GM12891 (cell line): ENCODE results near the gene FOXA3.

Experiments used
- DNase-seq: peaks from one replicate; pipeline ENCODE4 v3.0.0; 2011; ENCODE audit warnings: low spot score; ENCODE audit not compliant: insufficient read length
- FAIRE-seq: peaks from 2 replicates; lab custom pipeline; 2011; peaks lifted over from hg19 to GRCh38; lab: Jason Lieb, UNC
- PAX5 ChIP-seq: IDR thresholded peaks from 2 replicates; pipeline ENCODE4 v1.6.1; 2011; ENCODE audit warnings: low read length, moderate library complexity, mild to moderate bottlenecking; ENCODE audit not compliant: insufficient read depth, severe bottlenecking
- POLR2A ChIP-seq: IDR thresholded peaks from 2 replicates; pipeline ENCODE4 v1.6.1; 2011; ENCODE audit warnings: low read depth, low read length, control low read depth
- POLR2AphosphoS5 ChIP-seq: IDR thresholded peaks from 2 replicates; pipeline ENCODE4 v1.6.1; 2011; ENCODE audit warnings: low read depth, low read length, control low read depth
- POU2F2 ChIP-seq: IDR thresholded peaks from 2 replicates; pipeline ENCODE4 v1.6.1; 2011; ENCODE audit warnings: low read depth, mild to moderate bottlenecking, control low read depth, low read length, moderate library complexity
- SPI1 ChIP-seq: IDR thresholded peaks from 2 replicates; pipeline ENCODE4 v1.6.1; 2011; ENCODE audit warnings: low read depth, low read length, control low read depth
- TAF1 ChIP-seq: IDR thresholded peaks from 2 replicates; pipeline ENCODE4 v1.6.1; 2011; ENCODE audit warnings: low read depth, low read length, control low read depth

The FOXA3 gene

GRCh38 chr19:45870798-45871197 is 6.7 kb downstream of the FOXA3 start:
- TF ChIP-seq SPI1 (no peak), TAF1 (no peak), POLR2A (no peak), POU2F2 (no peak), POLR2AphosphoS5 (no peak), PAX5 (no peak)
- DNase-seq (no peak), FAIRE-seq (no peak)

- DNase-seq (no peak), FAIRE-seq (no peak)
- TF ChIP-seq PAX5 (no peak), POLR2AphosphoS5 (no peak), POU2F2 (no peak), TAF1 (no peak), SPI1 (no peak), POLR2A (no peak)
Observed at GRCh38 chr19:45872095-45872919, 8.2 kb downstream of the FOXA3 start.

GRCh38 chr19:45873219-45873772 is 9.2 kb downstream of the FOXA3 start:
- FAIRE-seq (no peak), DNase-seq (no peak)
- TF ChIP-seq POU2F2 (no peak), POLR2A (no peak), POLR2AphosphoS5 (no peak), PAX5 (no peak), SPI1 (no peak), TAF1 (no peak)

GRCh38 chr19:45874620-45874966 is 10.5 kb downstream of the FOXA3 start:
- no peak for DNase-seq
- no peak for FAIRE-seq
- no peak for TF ChIP-seq SPI1
- no peak for TF ChIP-seq POU2F2
- TF ChIP-seq PAX5, result no peak
- TF ChIP-seq POLR2A, result no peak
- no peak for TF ChIP-seq POLR2AphosphoS5
- TF ChIP-seq TAF1, result no peak

- FAIRE-seq, result no peak
Observed at GRCh38 chr19:45876161-45876410, 12.0 kb downstream of the FOXA3 start.

GRCh38 chr19:45876411-45877197 is 12.5 kb downstream of the FOXA3 start:
- no peak for TF ChIP-seq POU2F2
- no peak for TF ChIP-seq SPI1
- no peak for TF ChIP-seq POLR2A
- TF ChIP-seq PAX5, result no peak
- TF ChIP-seq TAF1, result no peak
- TF ChIP-seq POLR2AphosphoS5, result no peak
- DNase-seq (peak; percentile 64), FAIRE-seq (peak; percentile 5)

More at GRCh38 chr19:45876161-45876410, 12.0 kb downstream of the FOXA3 start:
- TF ChIP-seq POLR2A, result no peak
- no peak for TF ChIP-seq TAF1
- TF ChIP-seq SPI1, result no peak
- TF ChIP-seq PAX5, result no peak
- DNase-seq, result no peak

- TF ChIP-seq PAX5 (no peak), TAF1 (no peak), POU2F2 (no peak), POLR2AphosphoS5 (no peak), POLR2A (no peak), SPI1 (no peak)
- FAIRE-seq, result peak; percentile 87
- DNase-seq, result no peak
Observed at GRCh38 chr19:45878043-45878794, 14.1 kb downstream of the FOXA3 start.

GRCh38 chr19:45879055-45879454 is 14.9 kb downstream of the FOXA3 start:
- TF ChIP-seq POU2F2 (no peak), PAX5 (no peak), TAF1 (no peak), POLR2A (no peak), POLR2AphosphoS5 (no peak), SPI1 (no peak)
- FAIRE-seq (no peak), DNase-seq (no peak)

GRCh38 chr19:45879971-45880370 is 15.8 kb downstream of the FOXA3 start:
- no peak for DNase-seq
- TF ChIP-seq POLR2A (no peak), PAX5 (no peak), SPI1 (no peak), POLR2AphosphoS5 (no peak), POU2F2 (no peak), TAF1 (no peak)
- no peak for FAIRE-seq
